Subcutaneous adipose tissue (tissue), 4 donors: ENCODE results near the gene RSAD2. TPM values are rescaled to one million over a fixed set of nuclear protein-coding genes. Genes with fewer than 3 reads are reported as not detected.

Experiments
- CTCF ChIP-seq: fragments of 450-650 bp; IDR thresholded peaks from one replicate; pipeline ENCODE4 v1.5.1; 2016; ENCODE audit warnings: low read depth, mild to moderate bottlenecking, control low read depth, antibody characterized with exemption, moderate library complexity
- total RNA-seq, 4 donors: library from RNA; depleted of rRNA; stranded (reverse); fragments of >200 nt; gene quantifications; one replicate each; pipeline ENCODE4 v1.1.0, GENCODE V29; 2016

Gene RSAD2
- total RNA-seq, 4 donors from 2014 or later: 1.5 to 22.4 (median 4.9) TPM

DNA sequence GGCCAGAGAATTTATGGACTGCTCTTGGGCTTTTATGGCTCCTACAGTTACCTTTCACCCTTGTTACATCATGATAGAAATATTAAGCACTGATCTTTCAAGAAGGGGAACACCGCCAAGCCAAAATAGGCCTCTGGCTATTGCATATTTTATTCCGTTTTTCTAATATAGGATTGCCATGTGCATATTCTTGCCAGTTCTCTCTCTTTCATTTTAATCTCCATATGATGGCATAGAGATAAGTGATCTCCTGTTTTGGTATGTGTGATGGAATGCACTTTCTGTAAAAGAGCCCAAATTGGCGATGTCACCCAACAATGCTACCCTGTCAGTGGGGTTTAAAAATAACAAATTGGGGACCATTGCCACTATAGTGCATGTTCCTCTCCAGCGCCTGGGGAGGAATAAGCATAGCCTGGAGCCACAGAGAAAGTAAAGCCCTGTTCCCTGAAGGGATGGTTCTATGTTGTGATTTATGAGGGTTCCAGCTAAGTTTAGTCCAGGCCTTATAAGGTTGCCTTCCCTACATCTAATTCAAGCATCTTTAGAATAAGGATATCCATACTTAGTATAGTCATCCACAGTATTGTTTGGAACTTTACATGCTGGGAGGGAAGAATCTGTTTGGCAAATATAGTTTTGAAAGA, 38.8 kb upstream of the RSAD2 start:
- TF ChIP-seq CTCF: no peak

DNA sequence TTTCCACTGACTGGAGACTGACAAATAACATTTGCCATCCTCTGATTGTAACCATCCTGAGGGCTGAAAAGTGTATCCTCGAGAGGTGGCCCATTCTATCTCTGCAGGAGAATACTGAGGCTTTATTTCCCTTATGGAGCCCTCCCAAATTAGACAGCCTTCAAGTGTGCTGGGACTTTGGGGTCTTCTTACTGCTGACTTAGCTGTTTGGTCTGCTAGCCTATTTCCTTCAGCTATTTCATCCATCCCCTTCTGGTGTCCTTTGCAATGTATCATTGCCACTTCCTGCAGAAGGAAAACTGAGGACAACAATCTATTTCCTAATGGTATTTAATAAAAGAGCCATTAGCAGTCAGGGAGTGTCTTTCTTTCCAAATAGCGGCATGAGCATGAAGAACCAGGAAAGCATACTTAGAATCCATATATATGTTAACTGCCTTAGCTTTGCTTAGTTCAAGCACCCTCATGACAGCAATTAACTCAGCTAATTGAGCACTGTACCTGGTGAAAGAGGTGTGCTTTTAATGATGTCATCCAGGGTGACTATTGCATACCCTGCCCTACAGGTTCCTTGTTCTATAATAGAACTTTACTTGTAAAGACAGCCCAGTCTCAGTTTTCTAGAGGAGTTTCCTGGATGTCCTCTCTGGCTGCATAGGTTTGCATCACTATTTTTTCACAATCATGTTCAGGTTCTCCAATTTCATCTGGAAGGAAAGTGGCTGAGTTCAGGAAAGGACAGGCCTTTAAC, 35.9 kb upstream of the RSAD2 start:
- TF ChIP-seq CTCF: no peak

DNA sequence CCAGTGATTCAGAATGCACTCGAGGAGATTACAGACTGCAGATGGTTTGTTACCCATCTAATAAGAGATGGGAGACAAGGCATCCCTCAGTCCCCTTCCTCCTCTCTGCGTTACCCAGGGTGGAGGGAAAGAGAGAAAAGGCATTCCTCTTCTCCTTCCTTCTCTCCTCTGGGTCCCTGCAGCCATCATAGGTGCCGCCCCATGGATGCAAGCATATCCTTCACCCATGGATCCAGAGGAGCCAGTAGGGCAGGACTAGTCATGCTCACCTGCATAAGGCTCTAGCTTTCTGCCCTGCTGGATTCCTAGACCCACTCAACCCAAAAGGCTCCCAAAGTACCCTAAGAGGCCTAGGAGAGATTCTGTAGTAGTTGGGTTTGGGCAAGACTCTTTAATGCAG, 32.3 kb upstream of the RSAD2 start:
- TF ChIP-seq CTCF: no peak

- TF ChIP-seq CTCF: no peak
Measured at GRCh38 chr2:6845903-6846302, 31.7 kb upstream of the RSAD2 start.

DNA sequence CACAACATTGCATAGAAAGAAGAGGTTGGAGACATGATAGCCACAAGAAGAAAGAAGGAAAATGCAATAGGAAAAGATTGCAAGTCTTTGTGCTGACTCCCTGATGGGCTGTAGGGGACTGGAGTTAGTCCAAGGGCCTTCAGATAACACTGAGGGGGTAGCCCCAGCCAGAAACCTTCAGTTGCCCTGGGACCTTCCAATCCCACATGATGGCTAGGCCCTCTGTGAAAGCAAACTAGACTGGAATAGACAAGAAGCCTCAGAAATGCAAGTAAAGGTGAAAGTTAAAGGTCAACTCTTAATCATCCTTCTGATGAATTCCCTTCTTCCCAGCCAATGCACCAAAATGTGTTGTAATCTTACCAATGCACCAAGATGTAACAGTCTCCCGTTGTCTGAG, 31.0 kb upstream of the RSAD2 start:
- no peak for TF ChIP-seq CTCF

DNA sequence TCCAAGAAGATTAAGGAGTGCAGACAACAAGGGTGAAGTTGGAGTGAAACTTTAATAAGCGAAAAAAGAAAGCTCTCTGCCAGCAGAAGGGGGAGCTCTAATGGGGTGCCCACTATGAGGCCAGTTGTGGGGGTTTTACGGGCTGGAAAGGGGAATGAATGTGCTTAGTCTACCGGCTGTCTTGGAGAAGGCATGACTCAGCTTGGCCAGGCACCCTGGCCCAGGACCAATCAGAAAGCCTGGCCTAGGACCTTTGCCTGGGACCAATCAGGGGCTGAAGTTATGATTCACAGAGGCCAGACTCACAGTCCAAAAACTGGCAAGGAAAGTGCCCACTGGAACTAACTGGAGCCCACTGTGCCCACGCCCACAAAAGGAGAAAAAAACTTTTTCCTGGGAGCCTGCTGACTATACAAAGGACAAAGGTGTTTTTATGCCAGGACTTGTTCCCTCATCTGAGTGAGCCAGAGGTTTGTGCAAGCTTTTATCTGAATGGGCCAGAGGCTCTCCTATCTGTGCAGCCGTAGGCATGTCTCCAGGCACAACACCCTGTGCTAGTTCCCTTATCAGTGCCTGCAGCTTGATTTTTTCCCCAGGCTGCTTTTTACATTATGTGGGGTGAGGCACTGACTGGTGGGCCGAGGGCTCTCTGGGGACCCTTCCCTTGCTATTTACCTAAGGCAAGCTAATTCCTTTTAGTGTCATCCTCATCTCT, 30.5 kb upstream of the RSAD2 start:
- TF ChIP-seq CTCF: no peak

DNA sequence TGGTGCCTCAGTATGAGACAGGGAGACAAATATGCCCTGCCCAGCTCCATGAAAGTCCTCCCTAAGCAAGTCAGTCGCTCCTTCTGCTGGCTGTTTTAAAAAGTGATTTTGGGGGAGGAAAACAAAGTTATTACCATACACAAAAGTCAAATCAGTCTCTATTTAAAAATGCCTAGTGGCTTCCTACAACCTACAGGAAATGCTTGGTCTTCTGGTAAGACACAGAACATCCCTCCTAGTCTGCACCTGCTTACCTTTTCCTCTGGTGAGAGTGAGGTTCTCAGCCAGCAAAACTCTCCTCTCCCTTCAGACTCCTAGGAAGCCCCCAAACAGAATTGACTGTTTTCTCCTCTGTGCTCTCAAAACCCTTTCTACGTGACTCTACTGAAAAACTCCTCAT, 25.4 kb upstream of the RSAD2 start:
- no peak for TF ChIP-seq CTCF
